ENCODE measurements around the gene ITGB6.

GRCh38 chr2:160157861-160158829, 41.9 kb downstream of the ITGB6 start:
- TF ChIP-seq CTCF (IDR thresholded peaks at IDR 0.05) = no peak
- TF ChIP-seq POLR2A (IDR thresholded peaks at IDR 0.05) = no peak

Measured in testis (tissue), 2 donors.